HG03159 (cell line): ENCODE measurements around the gene AP4S1.
A peak's percentile ranks its signal among the peaks of the same experiment; 100 is the strongest.

ENCODE experiments used
- ATAC-seq: cut with Tn5 transposase; IDR thresholded peaks from one replicate; pipeline ENCODE4 v1.9.1; 2021; ENCODE audit warnings: mild to moderate bottlenecking, moderate library complexity; ENCODE audit not compliant: unreplicated experiment

Gene AP4S1

GRCh38 chr14:31025367-31026076 lies at the start of gene AP4S1:
Gene AP4S1 (plus strand): TSS chr14:31025649. CDS start chr14:31066197, 40,548 bp downstream.
- peak; percentile 18 for ATAC-seq

GRCh38 chr14:30977752-30978151 lies 47.7 kb upstream of the AP4S1 start:
- no peak for ATAC-seq

GRCh38 chr14:30980106-30980704 lies 45.2 kb upstream of the AP4S1 start:
- peak; percentile 72 for ATAC-seq

GRCh38 chr14:30980980-30981379 lies 44.5 kb upstream of the AP4S1 start:
- ATAC-seq, result no peak

- no peak for ATAC-seq
These were observed 42.9 kb upstream of the AP4S1 start for GRCh38 chr14:30982533-30982932.

GRCh38 chr14:30983858-30984257 lies 41.6 kb upstream of the AP4S1 start:
- ATAC-seq, result no peak

GRCh38 chr14:30985796-30986195 lies 39.7 kb upstream of the AP4S1 start:
- ATAC-seq, result no peak

GRCh38 chr14:30988509-30988908 lies 36.9 kb upstream of the AP4S1 start:
- ATAC-seq, result no peak

GRCh38 chr14:30990770-30991169 lies 34.7 kb upstream of the AP4S1 start:
- ATAC-seq, result no peak

- ATAC-seq, result no peak
These were observed 34.0 kb upstream of the AP4S1 start for GRCh38 chr14:30991408-30991807.

- ATAC-seq, result no peak
These were observed 32.4 kb upstream of the AP4S1 start for GRCh38 chr14:30993071-30993470.

GRCh38 chr14:30994681-30995620 lies 30.5 kb upstream of the AP4S1 start:
- ATAC-seq, result peak; percentile 69

- no peak for ATAC-seq
These were observed 29.8 kb upstream of the AP4S1 start for GRCh38 chr14:30995689-30996088.

GRCh38 chr14:30996892-30997659 lies 28.4 kb upstream of the AP4S1 start:
- ATAC-seq, result no peak

GRCh38 chr14:30998100-30998706 lies 27.2 kb upstream of the AP4S1 start:
- no peak for ATAC-seq

GRCh38 chr14:30999038-30999773 lies 26.2 kb upstream of the AP4S1 start:
- ATAC-seq, result no peak

GRCh38 chr14:31000629-31001338 lies 24.7 kb upstream of the AP4S1 start:
- no peak for ATAC-seq

GRCh38 chr14:31001339-31001658 lies 24.1 kb upstream of the AP4S1 start:
- no peak for ATAC-seq

- ATAC-seq, result no peak
These were observed 22.2 kb upstream of the AP4S1 start for GRCh38 chr14:31003284-31003683.
